Stimulated activated CD8-positive, alpha-beta memory T cell treated with anti-CD3 and anti-CD28 coated beads, Interleukin-12 subunit alpha, Interleukin-12 subunit beta, amount 100 ng/mL, for 1 hour (primary cell): Measurements from ENCODE around the gene SLC10A7.

Source experiments
- DNase-seq: peaks from one replicate; pipeline ENCODE4 v3.0.0-alpha.2; 2020; ENCODE audit warnings: low read depth

SLC10A7 gene

GRCh38 chr4:146255874-146256273 is 265.9 kb downstream of the SLC10A7 start:
- no peak for DNase-seq

DNA sequence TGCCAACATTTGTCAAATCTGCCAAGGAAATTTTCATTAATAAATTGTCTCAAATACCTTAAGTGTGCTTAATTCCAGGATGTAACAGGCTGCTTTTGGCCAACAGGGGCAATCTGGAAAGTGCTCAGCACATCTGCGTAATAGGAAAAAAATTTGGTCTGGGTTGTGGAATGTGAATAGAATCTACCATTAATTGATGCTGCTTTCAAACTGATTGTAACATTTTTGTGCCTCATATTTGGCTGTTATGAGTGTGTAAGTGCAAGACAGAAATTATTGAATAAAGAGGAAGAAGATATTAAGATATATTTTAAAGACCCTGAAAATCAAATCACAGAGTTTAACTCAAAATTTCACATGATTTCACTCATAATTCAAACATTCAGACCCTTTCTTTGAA is 266.3 kb downstream of the SLC10A7 start:
- DNase-seq, result no peak

DNA sequence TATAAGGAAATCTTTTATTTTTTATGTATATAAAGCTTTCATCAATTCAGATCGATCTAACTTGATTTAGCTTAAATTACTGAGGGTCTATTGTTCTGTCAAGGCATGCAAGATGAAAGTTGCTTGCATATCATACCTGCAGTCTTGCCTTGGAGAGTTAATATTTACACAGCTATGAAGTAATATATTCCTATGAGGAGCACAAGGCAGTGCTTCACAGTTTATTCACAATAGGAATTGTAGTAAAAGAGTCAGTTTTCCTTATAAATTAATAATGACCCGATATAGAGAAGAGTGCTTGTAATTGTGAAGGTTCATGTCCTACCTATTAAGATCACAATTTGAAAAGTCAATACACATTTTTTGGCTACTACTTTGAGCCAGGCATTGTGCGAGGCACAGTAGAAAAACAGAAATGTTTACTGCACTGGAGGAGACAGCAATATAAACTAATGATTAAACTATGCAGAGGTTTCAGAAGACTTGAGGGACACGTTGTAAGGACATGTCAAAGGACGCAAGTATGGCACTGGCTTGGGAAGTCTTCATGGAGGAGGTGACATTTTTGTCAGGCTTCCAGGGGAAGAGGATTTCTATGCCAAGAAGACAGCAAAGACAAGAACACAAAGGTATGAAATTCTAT is 268.6 kb downstream of the SLC10A7 start:
- DNase-seq, result no peak

GRCh38 chr4:146247356-146247755 is 274.4 kb downstream of the SLC10A7 start:
- no peak for DNase-seq

DNA sequence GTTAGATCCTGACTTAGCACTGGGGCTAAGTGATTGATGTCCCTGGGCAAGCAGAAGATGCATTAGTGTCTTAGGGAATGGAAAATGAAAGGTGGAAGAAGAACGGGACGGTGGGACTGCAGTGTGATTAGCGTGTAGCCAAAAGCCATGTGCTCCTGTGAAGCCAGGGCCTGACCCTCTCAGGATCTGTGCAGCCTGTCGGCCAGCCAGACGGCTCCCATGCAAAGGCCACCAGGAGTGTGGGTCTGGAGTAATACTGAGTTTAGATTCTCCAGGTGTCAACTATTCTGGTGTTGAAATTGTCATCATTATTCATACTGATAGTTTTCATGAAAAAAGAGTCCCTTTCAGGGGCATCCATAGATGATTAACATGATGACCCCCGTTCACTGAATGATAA is 275.4 kb downstream of the SLC10A7 start:
- DNase-seq, result no peak

GRCh38 chr4:146245850-146246249 is 275.9 kb downstream of the SLC10A7 start:
- DNase-seq, result no peak

GRCh38 chr4:146245246-146245645 is 276.5 kb downstream of the SLC10A7 start:
- DNase-seq, result no peak

DNA sequence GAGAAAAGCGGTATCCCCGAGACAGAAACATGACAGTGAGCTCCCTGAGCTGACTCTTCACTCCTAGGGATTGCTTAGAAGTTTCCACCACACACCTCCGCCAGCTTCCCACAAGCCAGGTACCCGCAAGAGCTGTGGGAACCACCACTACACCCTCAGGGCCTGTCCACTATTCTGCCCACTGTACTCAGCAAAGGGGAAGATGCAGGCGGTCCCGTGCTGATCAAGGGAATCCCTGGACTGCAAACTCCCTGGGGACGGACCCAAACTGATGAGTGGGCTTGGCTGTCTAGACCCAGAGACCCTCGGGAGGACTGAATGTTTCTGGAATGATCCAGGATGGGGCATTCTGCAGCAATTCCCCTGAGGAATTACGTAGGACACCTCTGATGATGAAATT is 277.2 kb downstream of the SLC10A7 start:
- no peak for DNase-seq

DNA sequence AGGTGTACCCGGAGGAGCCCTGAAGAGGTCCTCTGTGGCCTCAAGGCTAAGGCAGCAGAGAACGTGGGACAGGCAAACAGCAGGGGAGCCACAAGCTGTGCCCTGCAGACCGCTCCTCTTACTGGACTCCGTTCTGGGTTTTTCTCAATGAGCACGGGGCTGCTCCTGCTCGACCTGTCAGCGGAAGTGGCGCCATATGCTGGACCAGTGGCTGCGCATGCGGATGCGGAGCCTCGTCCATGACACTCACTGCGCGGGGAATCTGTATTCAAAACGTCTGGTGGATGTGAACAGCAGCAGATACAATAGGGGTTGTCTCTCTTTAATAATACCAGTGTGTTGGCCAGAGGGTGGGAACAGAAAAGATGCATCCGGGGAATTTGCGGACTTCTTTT is 277.9 kb downstream of the SLC10A7 start:
- no peak for DNase-seq

- peak; percentile 15 for DNase-seq
These were observed 278.4 kb downstream of the SLC10A7 start for GRCh38 chr4:146243141-146243882.

GRCh38 chr4:146238107-146238506 is 283.6 kb downstream of the SLC10A7 start:
- DNase-seq, result no peak

GRCh38 chr4:146237092-146237491 is 284.6 kb downstream of the SLC10A7 start:
- DNase-seq, result no peak

GRCh38 chr4:146236216-146236615 is 285.5 kb downstream of the SLC10A7 start:
- DNase-seq, result no peak

DNA sequence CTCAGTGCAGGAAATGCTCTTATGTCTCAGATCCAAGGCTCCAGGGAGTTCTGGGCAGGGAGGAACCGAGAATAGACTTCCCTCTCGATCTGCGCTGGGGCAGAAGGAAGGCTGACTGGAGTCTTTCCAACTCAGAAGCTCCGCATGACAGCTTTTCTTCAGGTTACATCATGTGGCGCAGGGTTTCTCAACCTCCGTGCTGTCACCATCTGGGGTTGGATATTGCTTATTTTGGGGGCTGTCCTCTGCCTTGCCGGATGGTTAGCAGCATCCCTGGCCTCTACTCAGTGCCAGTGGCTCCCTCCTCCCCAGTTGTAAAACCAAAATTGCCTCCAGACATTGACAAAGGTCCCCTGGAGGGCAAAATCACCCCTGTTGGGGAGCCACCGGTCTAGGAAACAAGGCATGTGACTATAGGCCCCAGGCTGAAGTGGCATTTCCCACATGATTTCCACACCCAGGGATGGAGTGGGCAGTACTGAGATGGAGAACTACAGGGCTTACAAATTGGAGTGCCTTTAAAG is 286.0 kb downstream of the SLC10A7 start:
- no peak for DNase-seq

GRCh38 chr4:146232131-146232722 is 289.5 kb downstream of the SLC10A7 start:
- no peak for DNase-seq

DNA sequence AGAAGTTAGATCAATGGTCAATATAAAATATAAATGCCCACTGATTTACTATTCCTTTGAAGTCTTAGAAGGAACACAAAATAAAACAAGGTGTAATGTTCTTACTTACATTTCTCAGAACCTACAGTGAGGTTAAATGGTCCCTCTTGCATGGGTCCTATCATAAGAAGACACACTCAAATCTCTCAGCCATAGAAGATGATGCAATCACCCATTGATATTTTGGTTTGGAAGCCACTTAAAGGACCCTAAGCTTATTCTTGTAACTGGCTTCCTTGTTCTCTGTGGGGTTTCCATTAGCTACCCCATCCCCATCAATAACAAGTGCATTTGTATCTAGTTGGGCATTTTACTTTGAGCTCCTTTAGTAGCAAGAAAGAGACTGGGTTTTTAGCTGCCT is 292.3 kb downstream of the SLC10A7 start:
- DNase-seq, result no peak

DNA sequence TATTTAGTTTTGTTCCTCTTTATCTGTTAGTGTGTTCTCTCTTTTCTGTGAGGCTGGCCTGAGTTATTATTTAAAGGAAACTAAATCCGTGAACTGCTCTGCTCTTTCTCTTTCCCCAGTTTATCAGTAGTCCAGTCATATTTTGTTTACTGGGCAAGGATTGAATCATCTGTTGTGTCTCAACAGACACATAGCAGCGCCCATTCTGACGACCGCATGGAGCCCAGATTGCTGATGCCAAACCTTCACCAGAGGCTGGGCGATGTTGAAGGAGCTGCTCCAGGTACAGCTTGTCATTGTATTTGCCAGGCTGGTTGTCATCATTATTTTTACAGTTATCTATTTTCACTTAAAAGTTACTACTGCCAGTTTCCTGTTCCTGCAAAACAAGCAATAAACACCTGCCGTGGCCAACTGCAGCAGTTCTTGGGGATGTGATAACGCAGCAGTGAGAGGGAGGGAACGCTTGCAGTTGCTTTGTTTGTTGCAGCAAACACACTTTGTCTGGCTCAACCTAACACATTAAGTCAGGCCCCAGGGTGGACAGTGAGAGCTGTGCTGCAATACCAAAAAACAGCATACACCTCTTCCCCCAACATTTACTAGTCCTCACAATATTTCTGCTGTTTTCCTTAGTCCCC is 297.3 kb downstream of the SLC10A7 start:
- DNase-seq, result no peak

DNA sequence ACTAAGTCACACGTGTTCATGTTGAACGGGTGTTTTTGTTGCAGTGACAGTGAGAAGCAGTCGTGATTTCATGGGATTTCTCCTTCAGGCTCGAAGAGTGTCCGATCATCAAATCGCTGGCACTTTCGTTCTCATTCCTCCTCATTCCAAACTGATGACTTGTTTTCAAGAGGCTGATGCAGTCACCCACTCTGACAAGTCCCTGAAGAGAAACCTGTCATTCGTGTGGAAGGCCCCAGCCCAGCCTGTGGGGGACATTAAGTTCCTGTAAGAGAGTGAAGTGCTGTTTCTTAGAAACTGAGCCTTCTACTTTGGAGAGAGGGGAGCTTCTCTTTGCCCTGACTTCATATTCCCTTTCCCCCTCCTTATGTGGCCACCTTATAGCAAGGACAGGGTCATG is 299.4 kb downstream of the SLC10A7 start:
- DNase-seq, result no peak

- DNase-seq, result no peak
These were observed 307.5 kb downstream of the SLC10A7 start, which contains the start of gene REELD1 for GRCh38 chr4:146214238-146214637. Gene REELD1 (plus strand): TSS chr4:146214538. CDS start chr4:146216953, 2,415 bp downstream.

DNA sequence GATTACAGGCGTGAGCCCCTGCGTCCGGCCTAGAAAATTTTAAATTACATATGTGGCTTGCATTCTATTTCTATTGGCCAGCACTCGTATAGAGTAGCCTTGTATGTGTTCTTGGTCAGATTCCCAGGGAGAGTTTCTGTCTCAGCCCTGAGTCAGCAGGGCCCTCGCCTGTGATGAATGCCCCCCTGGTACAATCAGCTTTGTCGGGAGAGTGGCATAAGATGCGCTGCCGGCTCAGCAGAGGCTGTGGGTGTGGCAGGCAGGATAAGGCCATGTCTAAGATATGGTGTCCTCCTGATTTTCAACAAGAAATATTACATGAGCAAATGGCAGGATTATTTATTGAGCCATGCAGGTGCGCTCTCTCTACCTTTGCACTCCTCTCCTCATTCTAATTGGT is 309.0 kb downstream of the SLC10A7 start:
- DNase-seq, result no peak

GRCh38 chr4:146211440-146211839 is 310.3 kb downstream of the SLC10A7 start:
- no peak for DNase-seq

DNA sequence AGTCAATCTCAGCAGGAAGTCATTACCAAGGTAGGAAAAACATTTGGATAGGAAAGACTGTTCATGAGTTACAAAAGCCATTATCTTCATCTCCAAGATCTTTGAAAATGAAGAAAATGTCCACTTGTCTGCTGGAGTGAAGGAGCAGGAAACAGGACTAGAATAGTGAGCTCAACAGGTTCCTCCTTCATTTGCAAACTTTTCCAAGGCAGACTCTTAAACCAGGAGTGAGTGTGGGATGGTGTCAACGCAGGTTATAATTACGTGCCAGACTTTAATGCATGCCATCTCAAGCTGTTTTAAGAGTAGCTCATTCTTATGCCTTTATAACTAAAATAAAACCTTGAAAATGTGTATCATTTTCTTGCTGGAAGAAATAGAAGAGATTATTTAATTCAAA is 310.9 kb downstream of the SLC10A7 start:
- DNase-seq, result no peak

DNA sequence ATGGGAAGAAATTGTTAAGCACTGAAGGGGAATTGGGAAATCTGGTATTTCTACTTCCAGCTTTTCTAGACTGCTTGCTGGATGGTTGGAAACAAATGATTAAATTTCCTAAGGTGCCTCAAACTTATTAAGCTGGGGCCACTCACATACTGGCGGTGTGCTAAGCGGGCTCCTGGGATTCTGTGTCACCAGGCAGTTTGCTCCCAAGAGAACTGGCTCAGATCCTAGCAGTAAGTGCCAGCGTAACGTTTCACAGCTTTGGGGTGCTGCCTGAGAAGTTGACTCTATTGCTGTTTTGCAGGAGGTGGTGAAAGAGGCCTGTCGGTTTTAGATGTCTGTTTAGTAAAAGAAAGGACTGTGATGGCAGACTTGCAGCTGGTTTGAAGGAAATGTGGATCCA is 314.3 kb downstream of the SLC10A7 start:
- no peak for DNase-seq
